GM21447 (cell line): ENCODE results near the gene GDPD4.

ENCODE experiments used
- ATAC-seq: cut with Tn5 transposase; IDR thresholded peaks from one replicate; pipeline ENCODE4 v1.9.1; 2021; ENCODE audit not compliant: unreplicated experiment

Gene GDPD4, protein sequence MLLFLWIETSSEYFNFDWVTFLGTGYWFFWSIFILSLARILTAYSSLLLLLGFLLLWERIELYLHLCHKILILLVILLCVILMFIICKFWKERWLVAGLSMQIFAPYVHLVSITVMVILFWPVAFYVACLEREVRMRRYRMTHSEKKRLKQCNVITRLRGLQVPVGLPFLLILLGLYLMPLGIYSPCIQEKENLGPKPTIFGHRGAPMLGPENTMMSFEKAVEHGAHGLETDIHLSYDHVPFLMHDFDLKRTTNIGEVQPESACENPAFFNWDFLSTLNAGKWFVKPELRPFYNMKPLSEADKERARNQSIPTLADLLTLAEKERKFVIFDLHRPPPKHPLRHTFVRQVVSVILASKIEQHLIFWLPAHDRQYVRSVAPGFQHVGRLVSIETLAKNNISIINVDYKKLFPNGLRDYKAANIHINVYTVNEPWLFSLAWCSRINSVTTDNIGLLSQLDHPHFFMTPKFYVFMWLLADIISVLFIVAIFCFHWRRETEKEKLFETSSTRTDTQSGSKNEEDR

DNA sequence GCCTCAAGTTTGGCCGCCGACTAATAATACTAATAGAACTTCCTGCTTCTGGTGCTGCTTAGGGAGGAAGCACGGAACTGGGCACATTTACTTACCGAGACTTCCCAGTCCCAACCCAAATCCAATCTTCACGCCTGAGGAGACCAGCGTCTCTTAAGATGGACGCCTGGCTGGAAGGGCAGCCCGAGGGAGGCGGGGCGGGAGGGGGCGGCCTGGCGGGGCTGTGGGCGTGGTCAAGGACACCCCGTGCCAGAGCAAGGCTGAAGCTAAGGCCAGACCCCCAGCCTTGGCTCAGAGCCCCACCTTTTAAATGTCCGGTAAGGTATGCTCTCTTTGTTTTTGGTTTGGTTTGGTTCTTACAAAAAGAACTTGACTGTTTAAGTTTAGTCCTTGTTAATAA, at the start of gene GDPD4:
TSS of gene GDPD4 (minus strand) at position 177 of the 400 bp plus-strand sequence. CDS start 16,549 bp downstream, outside the sequence.
- ATAC-seq: no peak

DNA sequence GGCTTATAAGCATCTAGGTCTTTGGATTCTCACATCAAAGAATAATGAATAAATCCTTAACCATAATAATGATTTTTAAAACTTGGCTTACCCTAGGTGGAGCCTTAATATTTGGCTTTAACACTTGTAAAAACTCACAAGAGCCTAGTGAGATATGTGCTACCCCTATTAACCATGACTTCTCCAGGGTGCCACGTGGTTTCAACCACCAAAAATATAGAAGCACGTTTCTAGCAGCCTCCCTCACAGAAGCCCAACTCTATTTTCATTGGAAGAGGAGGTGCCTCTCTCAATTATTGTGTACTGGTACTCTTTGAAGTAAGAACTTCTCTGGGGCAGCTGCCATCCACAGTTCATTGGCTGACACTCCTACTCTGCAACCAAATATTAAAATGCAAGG, 46.5 kb upstream of the GDPD4 start:
- ATAC-seq: no peak

DNA sequence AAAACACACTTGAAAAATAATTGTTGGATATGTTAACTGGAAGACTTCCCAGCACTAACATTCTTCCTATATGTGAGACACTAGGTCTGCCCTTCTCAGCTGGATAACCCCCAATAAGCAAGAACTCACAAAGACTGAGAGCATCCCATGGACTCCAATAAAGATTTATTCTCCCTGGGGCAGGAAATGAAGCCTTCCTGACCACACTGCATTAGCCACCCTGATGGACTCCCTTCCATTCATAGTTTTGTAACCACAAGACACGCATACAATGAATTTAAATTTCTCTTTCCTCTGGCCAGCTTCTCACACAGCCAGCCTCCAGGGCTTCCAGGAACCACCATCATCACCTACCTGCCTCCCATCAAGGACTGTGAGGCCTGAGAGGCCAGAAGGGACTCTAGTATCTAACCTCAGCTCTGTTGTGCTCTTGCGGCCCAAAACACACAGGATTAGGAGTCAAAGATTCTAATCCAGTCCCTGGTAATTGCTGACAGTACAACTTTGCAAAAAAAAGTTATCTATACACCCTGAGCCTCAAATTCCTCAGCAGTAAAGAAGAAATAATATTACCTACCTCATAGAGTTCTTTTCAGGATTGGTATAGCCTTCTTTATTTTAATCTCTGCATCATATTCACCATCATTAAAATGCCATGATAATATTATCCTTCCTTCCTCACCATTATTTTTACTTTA, 45.6 kb upstream of the GDPD4 start:
- ATAC-seq: no peak

DNA sequence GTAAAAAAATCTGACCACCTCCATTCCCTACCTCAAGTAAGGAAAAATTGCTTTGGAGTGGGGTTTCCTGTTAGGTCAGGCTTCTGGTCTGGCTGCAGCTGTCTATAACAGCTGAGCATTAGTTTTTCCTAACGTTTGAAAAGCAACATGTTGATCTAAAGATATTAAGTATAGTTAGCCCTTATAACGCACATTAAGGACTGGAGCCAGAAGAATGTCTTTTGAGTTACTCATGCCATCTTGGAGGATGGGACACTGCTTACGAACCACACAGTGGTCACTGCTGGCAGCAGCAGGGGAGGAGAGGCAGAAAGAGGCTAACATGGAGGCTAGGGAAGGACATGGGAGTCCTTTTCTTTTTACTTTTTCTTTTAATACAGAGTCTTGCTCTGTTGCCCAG, 44.1 kb upstream of the GDPD4 start:
- ATAC-seq: no peak

DNA sequence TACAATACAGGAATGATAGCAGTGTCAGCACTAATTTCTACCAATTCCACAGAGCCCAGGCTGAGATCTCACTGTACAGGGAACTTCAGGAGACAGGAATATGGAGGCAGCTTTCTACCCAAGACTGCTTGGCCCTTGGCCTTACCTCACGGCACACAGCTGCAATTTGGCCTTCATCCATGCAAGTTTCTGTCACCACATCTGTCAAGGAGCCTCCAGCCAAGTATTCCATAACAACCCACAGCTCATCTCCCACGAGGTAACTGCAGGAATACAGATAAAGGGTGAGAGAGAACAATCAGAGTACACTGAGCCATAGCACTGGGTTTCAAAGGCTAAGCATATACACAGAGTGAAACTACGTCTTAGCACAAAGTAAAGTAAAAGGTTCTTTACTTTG, 39.0 kb upstream of the GDPD4 start:
- no peak for ATAC-seq

DNA sequence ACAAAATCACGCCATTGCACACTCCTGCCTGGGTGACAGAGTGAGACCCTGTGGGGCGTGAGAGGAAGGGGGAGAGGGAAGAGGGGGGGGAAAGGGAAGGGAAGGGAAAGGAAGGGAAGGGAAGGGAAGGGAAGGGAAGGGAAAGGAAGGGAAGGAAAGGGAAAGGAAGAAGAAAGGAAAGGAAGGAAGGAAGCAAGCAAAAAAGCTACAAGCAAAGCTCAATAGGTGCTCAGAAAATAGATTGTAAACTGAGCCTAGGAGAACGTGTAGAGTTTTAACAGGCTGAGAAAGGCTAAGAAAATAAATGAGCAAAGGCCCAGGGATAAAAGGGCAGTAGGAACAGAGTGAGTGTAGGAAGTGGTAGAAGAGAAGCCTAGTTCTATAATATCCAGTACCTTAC, 30.8 kb upstream of the GDPD4 start:
- no peak for ATAC-seq

DNA sequence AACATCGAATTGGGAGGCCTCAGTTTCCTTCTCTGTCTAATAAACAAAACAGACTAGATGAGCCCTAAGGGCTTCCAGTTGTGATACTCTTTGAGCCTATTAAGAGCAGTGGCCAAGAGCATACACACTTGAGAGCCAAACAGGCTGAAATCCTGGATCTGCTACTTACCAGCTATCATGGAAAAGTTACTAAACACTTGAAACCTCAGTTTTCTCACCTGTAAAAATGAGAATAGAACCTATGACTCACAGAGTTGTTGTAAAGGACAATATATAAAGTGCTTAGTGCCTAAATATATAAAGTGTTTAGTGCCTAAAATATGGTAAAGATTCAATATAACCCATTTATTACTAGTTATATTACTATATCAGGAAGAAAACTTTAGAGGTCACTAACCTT, 23.7 kb upstream of the GDPD4 start:
- no peak for ATAC-seq

DNA sequence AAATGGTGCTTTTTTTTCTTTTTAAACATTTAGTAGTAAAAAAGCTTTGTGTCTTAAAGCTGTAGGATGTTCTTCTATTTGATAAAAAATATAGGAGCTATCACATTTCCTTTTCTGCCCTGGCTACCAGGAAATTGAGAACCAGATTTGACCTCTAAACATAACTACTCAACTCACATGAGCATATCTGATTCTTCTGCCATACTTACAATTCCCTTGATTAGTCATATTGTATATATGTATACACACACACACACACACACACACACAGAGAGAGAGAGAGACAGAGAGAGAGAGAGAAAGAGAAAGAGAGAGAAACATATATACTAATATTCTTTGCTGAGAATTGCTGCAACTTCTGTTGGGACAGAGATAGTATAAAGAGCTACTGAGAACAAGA, 23.0 kb upstream of the GDPD4 start:
- no peak for ATAC-seq

DNA sequence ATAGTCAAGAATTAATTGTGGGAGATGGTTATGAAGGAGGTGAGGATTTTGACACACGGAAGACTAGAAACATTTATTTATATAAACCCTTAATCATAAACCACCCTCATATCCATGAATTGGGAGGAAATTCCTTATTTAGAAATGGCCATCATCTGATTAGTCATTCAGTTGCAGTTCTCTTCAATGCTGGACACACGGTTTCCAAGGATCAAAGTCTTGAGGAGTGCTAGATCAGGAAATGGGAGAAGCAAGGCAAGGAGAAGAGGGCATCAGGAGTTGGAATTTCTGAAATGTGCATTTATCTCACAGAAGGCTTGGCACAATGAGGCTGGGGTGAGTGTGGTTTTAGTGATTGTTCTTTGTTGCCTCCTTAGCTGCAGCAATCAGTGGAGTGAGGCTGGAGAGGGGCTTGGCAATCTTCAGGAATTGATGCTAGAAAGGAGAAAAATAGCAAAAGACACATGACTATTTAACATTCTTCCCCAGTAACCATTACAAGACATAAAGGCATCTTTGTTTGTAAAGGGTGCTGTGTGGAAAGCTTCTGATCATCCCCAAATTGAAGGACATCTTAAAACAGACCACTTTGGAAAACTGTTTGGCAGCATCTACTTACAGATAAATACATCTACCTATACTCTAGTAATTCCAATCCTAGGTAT, 21.6 kb upstream of the GDPD4 start:
- ATAC-seq: no peak

DNA sequence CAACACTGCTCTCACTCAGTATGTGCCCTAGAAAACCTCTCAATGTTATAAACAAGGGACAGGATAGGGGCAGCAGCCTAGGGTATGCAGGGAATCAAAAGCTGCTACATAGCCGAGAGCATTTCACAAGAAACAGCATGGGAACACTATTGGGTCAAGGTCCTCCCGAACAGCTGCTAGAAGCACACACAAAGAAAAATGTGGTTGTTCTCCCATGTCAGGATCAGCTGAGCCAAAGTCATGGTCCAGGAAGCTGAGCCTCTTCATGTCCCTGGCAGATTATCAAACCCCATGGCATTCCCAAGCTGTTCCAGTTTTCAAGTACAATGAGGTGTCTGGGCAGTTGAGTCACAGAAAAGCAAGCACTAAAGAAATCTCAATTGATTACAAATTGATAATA, 21.0 kb upstream of the GDPD4 start:
- ATAC-seq: no peak

DNA sequence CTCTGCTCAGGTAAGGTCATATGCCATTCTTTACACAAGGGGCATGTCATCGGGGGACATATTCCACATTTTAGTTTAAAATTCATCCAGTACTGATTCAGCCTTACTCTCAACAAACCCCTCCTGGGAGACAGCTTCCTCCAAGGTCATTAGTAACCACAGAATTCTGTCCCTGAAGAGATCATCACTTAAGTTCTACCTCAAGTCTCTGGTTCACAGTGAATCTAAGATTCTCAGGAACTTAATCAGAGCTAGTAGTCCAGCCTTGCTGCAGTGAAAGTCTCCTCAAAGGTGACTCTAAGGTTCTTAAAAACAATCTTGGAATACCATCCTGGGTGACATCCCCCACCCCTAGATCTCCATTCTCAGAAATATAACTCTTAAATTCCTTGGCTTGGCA, 18.9 kb upstream of the GDPD4 start:
- ATAC-seq: no peak

DNA sequence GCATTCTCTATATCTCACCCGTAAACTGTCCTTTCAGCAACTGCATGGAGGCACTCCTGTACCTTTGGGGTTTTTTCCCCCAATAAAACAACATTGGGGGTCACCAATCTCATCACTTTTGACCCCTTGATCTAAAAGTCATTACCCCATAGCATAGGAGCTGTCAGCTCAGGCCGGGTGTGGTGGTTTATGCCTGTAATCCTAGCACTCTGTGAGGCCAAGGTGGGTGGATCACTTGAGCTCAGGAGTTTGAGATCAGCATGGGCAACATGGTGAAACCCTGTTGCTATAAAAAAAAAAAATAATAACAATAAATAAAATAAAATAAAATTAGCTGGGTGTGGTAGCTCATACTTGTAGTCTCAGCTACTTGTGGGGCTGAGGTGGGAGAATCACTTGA, 17.1 kb upstream of the GDPD4 start:
- no peak for ATAC-seq

DNA sequence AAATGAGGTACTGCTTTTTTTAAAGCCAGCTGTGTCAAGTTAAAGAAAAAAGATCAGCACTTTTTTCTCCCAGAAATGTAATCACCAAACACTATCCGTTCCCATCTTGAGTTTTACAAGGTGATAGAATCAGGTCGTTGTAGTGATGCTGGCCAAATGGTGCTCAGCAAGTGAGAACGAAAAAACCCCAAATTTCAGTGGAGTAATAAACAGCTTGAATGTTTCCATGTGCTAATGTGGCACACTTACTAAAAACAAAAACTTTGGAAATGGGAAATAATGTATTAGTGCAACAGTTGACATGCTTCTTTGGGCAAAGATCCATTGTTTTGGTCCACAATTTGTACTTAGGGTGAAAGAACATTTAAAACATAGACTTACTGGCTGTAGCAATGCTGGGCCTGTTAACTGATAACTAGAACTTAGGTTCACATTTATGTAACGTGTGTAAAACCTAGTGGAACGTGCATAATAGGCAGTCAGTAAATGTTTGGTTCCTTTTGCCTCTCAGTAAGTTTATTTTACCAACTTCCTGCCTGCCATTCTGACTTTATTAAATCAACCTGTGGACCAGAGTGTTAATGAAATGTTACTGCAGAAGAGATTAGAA, 15.4 kb upstream of the GDPD4 start:
- no peak for ATAC-seq

DNA sequence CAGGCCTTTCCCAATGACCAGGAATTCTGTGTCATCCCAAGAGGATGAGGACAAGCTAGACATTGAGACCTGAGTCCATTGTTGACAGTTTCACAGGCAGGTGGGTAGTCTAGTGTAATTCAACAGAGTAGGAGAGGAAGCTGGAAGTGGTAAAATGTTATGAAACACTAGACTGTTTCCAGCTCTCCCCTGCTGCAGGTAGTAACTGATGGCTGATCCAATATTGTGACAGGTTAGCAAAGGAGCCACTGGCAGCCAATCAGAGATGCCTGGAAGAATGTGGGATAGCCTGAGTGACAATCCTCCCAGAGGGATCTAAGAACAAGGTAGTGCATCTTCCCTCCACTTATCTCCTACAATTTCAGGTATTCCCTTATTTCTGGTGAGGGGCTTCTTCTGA, 10.6 kb upstream of the GDPD4 start:
- no peak for ATAC-seq

DNA sequence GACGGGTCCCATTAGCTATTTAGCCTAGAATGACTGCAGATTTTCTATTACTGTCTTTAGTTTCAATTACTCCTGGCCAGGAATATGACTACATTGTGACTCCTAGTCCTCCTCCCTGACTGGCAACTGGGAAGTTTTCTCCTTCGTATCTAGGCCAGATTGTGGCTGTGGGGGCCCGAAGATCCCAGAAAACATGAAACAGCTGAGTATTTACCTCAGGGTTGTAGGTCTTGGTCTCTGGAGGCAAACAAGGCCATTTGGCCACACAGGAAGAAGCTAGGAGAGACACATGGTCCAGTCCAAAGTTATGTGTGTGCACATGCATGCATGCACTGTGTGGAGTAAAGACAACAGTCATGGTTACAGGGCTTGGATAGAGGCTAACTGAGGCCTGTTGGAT, 10.2 kb upstream of the GDPD4 start:
- ATAC-seq: no peak

DNA sequence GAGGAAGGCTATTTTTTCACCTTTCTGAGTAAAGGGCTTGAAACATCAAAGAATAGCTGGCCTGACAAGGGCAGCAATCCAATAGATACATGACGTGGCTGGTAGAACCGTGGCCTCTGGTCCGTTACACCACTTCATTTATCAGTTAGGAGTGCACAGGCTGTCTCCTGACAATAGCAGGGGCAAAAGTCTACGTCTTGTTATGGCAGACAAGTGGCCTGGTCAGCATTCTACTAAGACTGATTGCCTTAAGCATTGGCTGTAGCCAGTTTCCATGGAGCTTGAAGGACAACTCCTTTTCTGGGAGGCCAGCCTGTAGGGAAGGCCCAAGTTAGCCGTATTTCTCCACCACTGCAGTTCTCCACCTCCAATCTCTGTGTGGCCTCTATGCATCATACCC, 9.2 kb upstream of the GDPD4 start:
- no peak for ATAC-seq

DNA sequence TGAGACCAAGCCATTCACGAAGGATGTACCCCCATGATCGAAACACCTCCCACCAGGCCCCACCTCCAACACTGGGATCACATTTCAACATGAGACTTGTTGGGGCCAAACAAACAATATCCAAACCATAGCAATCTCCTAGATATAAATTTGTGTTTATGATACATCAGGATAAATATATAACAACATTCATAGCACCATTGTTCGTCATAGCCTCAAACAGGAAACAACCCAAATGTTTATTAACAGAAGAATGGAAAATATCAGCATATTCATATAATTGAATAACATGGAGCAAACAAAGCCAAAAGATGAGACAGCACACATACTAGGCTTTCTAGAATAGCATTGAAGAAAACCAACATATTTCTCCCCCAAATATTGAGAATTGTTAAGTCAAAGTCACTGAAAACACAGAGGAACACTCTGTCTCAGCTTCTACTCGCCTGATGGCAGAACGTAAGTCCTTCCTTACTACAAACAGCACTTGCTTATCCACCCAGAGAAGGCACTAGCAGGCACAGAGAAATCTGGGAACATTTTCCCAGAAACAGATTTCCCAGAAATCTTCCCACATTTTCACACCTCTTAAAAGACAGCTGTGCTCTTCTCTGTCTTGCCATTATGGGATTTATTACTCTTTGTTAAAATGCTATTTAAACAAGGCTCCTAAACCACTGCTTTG, 8.1 kb upstream of the GDPD4 start:
- ATAC-seq: no peak

DNA sequence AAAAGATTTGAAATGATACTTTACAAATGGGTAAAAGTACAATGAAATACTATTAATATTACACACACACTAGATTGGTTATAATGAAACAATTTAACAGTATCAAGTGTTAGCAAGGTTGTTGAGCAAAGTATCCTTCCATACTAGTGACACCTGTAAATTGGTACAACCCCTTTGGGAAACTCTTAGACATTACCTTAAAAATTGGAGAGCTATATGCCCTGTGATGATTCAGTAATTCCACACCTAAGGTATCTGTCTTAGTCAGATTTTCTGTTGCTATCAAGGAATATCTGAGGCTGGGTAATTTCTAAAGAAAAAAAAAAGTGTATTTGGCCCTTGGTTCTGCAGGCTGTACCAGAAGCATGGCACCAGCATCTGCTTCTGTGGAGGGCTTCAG, 7.4 kb upstream of the GDPD4 start:
- ATAC-seq: no peak

DNA sequence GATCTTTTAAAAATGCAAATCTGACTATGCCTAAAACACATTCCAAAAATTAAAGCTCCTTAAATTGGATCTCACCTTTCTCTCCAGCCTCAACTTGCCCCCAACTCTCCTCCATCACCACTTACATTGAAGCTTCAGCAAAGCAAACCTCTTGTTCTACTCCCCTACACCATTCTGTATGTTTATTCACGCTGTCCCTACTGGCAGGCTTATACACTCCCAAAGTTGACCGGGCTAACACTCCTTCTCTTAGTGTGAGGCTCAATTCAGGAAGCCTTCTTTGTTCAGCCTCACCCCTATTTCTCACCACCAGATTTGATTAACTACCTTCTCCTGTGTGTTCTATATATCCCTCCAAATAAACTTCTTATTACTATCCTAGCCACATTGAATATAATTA, 1.8 kb upstream of the GDPD4 start:
- no peak for ATAC-seq

DNA sequence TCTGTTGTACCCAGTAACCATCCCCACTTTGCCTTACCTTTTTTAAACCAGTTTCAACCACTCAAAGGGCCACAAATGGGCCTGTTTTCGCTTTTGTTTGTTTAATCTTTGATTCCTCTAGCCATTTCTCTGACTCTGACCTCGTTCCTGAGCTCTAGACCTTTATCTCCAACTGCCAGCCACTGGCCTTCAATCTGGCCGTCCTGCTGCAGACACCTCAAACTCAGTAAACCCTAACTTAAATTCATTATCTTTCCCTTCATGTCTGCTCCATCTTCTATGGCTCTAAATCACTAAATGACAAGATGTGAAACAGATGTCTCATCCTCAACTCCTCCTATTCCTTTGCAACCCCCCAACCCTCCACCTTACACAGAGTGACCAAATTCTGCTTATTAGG, 1.3 kb upstream of the GDPD4 start:
- no peak for ATAC-seq

DNA sequence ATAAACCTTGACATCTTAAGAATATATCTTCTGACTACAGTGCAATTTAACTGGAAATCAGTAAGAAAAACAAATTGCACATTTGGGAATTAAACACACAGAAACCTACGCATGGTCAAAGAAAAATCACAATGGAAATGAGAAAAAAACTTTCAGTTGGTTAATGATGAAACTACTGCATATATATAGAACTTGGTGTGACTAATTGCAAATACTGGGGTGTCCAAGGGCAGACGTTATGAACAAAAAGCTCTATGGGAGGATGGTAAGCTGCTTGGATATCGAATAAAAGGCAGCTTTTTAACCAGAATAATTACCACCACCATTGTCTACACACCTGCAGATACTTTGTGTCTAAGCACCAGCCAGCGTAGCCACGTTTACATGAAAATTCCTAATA, 791 bp downstream of the GDPD4 start:
- no peak for ATAC-seq
